ENCODE measurements around the gene ZNF438.

The ZNF438 gene

GRCh38 chr10:31063841-31064240 is 32.2 kb upstream of the ZNF438 start:
- no peak overlapping the region for H3K4me3 ChIP-seq (ENCODE audit: low read depth in 1 of 2, low read length in 2 of 2)
- H3K79me2 ChIP-seq (ENCODE audit: insufficient read depth, low read length), result no peaks in the 10 kb centered on the region
- no peak overlapping the region for H3K4me2 ChIP-seq (ENCODE audit: insufficient read depth, low read length)
- H3K9ac ChIP-seq (ENCODE audit: low read depth, low read length), result no peak overlapping the region
- TF ChIP-seq EZH2 (IDR thresholded peaks at IDR 0.05; ENCODE audit: borderline replicate concordance, low read depth, low read length, severe bottlenecking) (no peak), CTCF (IDR thresholded peaks at IDR 0.05; ENCODE audit: borderline replicate concordance, extremely low read depth, low read length, poor library complexity, severe bottlenecking) (no peak)
- H3K27me3 ChIP-seq (ENCODE audit: insufficient read depth, low read length, poor library complexity), result no peaks in the 10 kb centered on the region
- no peaks in the 10 kb centered on the region for H4K20me1 ChIP-seq (ENCODE audit: insufficient read depth, low read length)
- peaks cover 7% of the 10 kb centered on the region; the same call in 1 of the 2 replicates for H3K4me1 ChIP-seq (ENCODE audit: insufficient read depth, low read length)
- no peaks in the 10 kb centered on the region for H3K9me3 ChIP-seq (ENCODE audit: insufficient read depth, low read length, severe bottlenecking)
- ATAC-seq (ENCODE audit: insufficient read depth, low read depth) (peak; percentile 29; the same call in 1 of the 3 replicates), DNase-seq (no peak)
- H3K27ac ChIP-seq (ENCODE audit: low read length), result no peak overlapping the region
- no peaks in the 10 kb centered on the region for H3K36me3 ChIP-seq (ENCODE audit: insufficient read depth, low read length)
- no peak overlapping the region for H2AFZ ChIP-seq (ENCODE audit: low read depth, low read length)

- H3K27ac ChIP-seq (ENCODE audit: low read length), result no peak overlapping the region
- no peaks in the 10 kb centered on the region for H3K9me3 ChIP-seq (ENCODE audit: insufficient read depth, low read length, severe bottlenecking)
- no peak for DNase-seq
- no peak overlapping the region for H3K9ac ChIP-seq (ENCODE audit: low read depth, low read length)
- H3K4me2 ChIP-seq (ENCODE audit: insufficient read depth, low read length), result no peak overlapping the region
- no peaks in the 10 kb centered on the region for H3K36me3 ChIP-seq (ENCODE audit: insufficient read depth, low read length)
- no peak overlapping the region for H3K4me3 ChIP-seq (ENCODE audit: low read depth in 1 of 2, low read length in 2 of 2)
- H3K27me3 ChIP-seq (ENCODE audit: insufficient read depth, low read length, poor library complexity), result no peaks in the 10 kb centered on the region
- 0 out of 2 replicates have a peak overlapping the region, but pooled peaks have one; percentile 6 for H2AFZ ChIP-seq (ENCODE audit: low read depth, low read length)
- H4K20me1 ChIP-seq (ENCODE audit: insufficient read depth, low read length), result no peaks in the 10 kb centered on the region
- H3K4me1 ChIP-seq (ENCODE audit: insufficient read depth, low read length), result peaks cover 10% of the 10 kb centered on the region; the same call in 1 of the 2 replicates
- TF ChIP-seq CTCF (IDR thresholded peaks at IDR 0.05; ENCODE audit: borderline replicate concordance, extremely low read depth, low read length, poor library complexity, severe bottlenecking), result no peak
- no peak for TF ChIP-seq EZH2 (IDR thresholded peaks at IDR 0.05; ENCODE audit: borderline replicate concordance, low read depth, low read length, severe bottlenecking)
- H3K79me2 ChIP-seq (ENCODE audit: insufficient read depth, low read length), result no peaks in the 10 kb centered on the region
- no peak for ATAC-seq (ENCODE audit: insufficient read depth, low read depth)
Measured at GRCh38 chr10:31062856-31063255, 31.2 kb upstream of the ZNF438 start.

- Histone ChIP-seq H3K4me1 (ENCODE audit: insufficient read depth, low read length) (peaks cover 16% of the 10 kb centered on the region; the same call in 1 of the 2 replicates), H3K9me3 (ENCODE audit: insufficient read depth, low read length, severe bottlenecking) (no peaks in the 10 kb centered on the region), H3K79me2 (ENCODE audit: insufficient read depth, low read length) (no peaks in the 10 kb centered on the region), H3K4me2 (ENCODE audit: insufficient read depth, low read length) (no peak overlapping the region), H4K20me1 (ENCODE audit: insufficient read depth, low read length) (no peaks in the 10 kb centered on the region), H3K27ac (ENCODE audit: low read length) (no peak overlapping the region), H3K9ac (ENCODE audit: low read depth, low read length) (no peak overlapping the region), H3K27me3 (ENCODE audit: insufficient read depth, low read length, poor library complexity) (no peaks in the 10 kb centered on the region), H3K36me3 (ENCODE audit: insufficient read depth, low read length) (no peaks in the 10 kb centered on the region), H2AFZ (ENCODE audit: low read depth, low read length) (peak overlapping the region; percentile 25; the same call in 1 of the 2 replicates), H3K4me3 (ENCODE audit: low read depth in 1 of 2, low read length in 2 of 2) (no peak overlapping the region)
- no peak for ATAC-seq (ENCODE audit: insufficient read depth, low read depth)
- no peak for DNase-seq
- TF ChIP-seq CTCF (IDR thresholded peaks at IDR 0.05; ENCODE audit: borderline replicate concordance, extremely low read depth, low read length, poor library complexity, severe bottlenecking) (no peak), EZH2 (IDR thresholded peaks at IDR 0.05; ENCODE audit: borderline replicate concordance, low read depth, low read length, severe bottlenecking) (no peak)
Measured at GRCh38 chr10:31061941-31062340, 30.3 kb upstream of the ZNF438 start.
